Inflammatory macrophage treated with lipopolysaccharide for 1 hour (primary cell): ENCODE results near the gene POLR1E.
A peak's percentile ranks its signal among the peaks of the same experiment; 100 is the strongest.
"Not testable (repeated sequence)": the region's sequence is repeated elsewhere in the genome, so short reads cannot be mapped to it uniquely, and the experiment has no call there.

ENCODE experiments used
- DNase-seq, 2 donors: peaks; one replicate each; pipeline ENCODE4 v3.0.0-alpha.2; 2020 to 2022

POLR1E gene

DNA sequence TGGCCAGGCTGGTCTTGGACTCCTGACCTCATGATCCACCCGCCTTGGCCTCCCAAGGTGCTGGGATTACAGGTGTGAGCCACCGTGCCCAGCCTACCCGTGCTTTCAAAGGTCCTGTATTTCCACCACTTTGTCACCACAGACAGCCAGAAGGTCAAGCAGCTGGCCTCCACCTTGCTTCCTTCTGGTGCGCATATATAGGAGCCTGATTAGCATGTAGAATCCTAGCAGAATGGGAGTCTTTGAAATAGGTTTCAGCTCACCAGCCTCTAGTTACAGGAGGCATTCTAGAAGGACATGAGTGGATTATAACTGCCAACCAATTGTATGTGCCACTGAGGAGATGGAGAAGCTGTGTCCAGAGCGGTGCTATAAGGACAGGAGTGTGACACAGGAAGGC is 18.9 kb downstream of the POLR1E start:
- DNase-seq, result no peak

DNA sequence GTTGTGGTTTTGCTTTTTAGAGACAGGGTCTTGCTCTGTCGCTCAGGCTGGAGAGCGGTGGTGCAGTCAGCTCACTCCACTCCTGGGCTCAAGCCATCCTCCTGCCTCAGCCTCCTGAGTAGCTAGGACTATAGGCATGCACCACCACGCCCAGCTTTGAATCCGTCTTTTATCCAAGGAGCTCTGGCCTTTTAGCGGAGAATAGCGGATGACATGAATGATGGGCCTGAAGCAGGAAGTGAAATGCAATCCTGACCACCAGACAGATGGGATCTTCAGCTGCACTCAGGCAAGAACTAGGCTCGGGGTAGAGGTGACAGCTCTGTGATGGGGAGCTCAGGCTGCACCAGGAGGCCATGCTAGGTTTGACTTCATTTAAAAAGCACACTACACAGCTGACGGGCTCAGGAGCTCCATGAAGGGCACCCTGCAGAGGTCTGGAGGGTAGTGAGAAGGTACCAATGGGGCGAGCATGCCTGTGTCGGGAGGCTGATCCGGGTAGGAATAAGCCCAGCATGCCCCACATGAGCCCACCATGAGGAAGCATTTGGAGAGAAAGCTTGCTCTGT is 21.9 kb downstream of the POLR1E start:
- no peak for DNase-seq

DNA sequence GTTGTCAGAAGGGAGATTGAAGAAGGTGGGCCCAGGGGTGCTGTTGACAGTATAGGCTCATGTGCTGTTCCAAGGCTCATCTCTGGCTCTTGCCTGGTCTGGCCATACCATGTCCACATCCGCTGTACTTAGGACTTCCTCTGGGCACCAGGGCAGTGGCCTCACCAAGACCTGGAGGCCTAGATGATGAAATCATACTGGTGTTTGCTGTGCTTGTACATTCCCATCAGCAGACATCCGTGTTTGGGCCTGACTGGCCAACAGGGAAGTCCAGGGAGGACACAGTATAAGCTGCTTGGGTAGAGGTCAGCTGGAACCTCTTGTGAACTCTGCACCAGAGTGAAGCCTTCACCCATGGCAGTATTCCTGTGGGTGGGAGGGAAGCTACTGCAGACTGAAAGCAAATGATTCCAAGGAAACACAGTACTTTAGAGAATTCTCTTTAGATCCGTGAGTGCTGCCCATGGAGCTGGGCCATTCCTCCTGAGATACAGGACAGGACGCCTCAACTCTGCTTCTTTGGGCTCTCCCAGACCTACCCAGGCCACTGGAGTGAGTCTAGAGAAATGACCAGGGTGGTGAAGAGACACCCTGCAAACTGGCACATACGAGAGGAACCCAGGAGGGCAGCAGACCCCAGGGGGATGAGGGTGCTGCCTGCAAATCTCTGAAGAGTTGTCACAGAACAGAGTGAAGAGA is 22.5 kb downstream of the POLR1E start:
- peak in 1 of 2 donors; percentile 38 for DNase-seq

DNA sequence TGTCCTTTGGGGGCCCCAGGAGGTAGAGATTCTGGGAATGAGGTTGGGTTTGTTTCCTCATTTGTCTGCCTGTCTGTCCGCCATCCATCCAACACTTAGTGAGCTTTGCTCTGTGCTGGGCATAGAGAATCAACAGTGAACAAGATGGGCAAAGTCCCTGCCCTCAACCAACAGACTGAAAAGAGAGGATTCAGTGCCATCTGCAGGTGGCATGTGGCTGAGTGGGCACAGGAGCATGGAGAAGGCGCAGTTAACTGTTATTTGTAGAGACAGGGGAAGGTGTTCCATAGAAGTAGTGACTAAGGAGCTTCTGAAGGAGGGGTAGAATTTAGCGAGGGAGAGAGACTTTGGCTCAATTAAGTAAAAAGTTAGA is 23.1 kb downstream of the POLR1E start:
- no peak for DNase-seq

DNA sequence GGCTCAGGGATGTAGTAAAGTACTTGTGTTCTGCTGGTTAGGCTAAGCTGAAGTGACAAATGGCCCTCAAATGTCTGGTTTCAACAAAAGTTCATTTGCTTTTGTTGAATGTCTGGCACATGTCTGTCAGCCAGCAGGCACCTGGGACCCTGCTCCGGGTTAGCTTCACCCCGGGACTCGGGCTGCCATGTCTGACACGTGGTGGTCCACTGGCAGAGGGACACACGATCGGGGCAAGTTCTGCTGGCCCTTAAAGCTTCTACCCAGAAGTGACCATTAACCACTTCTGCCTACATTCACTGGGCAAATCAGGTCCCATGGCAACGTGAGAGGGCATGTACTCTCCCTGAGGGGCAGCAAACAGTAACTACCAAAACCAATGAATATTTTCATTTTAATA is 23.8 kb downstream of the POLR1E start:
- no peak for DNase-seq

DNA sequence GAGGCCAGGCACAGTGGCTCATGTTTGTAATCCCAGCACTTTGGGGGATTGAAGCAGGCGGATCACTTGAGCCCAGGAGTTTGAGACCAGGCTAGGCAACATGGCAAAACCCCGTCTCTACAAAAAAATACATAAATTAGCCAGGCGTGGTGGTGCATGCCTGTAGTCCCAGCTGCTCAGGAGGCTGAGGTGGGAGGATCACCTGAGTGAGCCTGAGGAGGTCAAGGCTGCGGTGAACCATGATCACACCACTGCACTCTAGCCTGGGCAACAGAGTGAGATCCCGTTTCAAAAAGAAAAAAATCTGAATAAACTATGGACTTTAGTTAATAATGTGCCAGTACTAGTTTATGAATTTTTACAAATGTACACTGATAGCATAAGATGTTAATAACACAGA is 24.3 kb downstream of the POLR1E start:
- not testable (repeated sequence) for DNase-seq

DNA sequence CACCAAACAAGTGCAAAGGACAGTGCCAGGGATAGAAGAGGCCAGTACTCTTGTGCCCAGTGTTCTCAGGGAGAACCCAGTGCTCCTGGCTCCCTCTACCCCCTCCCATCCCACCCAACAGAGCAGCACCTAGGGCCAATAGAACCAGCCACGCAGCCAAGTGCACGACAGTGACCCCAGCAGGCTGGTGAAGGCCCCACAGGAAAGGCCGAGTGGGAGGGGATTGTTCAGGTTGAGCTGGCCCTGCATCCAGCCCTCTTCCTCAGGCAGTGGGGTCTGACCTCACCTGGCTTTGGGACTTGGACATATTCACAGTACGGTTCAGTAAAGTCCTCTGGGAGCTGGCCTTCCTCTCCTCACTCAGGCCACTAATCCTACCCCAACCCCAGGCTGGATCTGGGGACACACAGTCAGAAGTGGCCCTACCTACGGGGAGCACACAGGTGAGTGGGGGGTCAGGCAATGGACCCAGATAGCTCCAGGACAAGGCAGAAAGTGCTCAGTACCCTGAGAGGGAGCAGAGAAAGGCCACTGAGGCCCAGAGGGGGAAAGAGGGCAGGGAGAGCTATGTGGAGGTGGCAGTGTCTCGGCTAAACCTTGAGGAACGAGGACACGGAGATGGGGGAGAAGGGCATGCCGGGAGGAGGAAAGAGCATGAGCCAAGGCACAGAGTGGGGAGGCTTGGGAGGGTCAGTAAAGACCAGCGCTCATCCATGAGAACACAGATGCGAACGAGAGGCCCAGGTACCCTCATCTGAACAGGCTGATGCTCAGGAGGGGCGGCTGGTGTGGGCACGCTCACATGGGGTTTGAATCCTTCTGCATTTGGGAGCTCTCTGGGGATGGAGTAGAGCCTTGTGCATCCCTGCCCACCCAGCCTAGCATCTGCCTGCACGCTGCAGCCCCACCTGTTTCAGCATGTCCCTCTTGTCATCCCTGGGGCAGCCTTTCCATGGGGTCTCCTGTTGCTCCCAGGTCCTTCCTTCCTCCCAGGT is 25.6 kb downstream of the POLR1E start:
- DNase-seq, result no peak

DNA sequence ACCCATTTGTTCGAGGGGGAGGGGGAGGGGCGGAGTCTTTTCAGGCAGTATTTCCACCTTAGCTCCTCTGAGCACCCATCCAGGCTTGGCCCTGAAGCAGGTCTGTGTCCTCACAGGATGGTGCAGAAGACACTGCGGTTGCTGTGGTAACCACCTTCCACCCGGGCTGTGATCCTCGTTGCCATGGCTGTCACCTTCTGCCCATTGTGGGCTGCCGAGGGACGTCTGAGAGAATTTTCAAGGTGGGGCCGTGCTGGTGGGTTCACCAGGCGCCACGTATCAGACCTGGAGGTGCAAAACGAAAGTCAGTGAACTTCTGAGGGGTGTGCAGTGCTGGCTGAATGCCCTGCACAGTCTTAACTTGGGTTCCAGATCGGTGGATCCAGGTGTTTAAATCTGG is 26.7 kb downstream of the POLR1E start:
- DNase-seq, result no peak

DNA sequence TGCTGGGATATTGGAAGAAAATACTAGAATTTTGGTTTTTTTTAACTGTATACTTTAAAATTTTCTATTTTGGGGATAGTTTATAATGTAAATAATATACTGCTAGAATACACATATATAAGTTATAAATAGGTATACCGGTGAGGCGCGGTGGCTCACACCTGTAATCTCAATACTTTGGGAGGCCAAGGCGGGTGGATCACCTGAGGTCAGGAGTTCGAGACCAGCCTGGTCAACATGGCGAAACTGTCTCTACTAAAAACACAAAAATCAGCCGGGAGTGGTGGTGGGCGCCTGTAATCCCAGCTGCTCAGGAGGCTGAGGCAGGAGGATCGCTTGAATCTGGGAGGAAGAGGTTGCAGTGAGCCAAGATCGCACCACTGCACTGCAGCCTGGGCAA is 28.7 kb downstream of the POLR1E start:
- DNase-seq, result not testable (repeated sequence)

DNA sequence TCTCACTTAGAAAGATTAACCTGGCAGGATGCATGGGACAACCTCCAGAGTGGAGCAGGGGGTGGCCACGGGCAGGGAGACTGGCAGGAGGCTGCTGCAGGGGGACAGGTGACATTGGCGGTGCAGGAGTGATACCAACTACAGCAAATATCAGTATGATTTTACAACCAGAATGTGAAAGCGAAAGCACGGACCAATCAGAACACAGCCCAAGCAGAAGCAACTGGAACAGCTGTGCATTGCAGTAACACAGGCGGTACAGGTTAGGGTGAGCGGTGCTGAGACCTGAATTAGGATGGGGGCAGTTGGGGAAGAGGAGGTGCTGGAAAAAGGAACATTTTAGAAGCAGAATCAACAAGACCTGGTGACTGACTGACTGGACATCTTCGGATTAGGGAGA is 29.3 kb downstream of the POLR1E start:
- DNase-seq, result no peak

DNA sequence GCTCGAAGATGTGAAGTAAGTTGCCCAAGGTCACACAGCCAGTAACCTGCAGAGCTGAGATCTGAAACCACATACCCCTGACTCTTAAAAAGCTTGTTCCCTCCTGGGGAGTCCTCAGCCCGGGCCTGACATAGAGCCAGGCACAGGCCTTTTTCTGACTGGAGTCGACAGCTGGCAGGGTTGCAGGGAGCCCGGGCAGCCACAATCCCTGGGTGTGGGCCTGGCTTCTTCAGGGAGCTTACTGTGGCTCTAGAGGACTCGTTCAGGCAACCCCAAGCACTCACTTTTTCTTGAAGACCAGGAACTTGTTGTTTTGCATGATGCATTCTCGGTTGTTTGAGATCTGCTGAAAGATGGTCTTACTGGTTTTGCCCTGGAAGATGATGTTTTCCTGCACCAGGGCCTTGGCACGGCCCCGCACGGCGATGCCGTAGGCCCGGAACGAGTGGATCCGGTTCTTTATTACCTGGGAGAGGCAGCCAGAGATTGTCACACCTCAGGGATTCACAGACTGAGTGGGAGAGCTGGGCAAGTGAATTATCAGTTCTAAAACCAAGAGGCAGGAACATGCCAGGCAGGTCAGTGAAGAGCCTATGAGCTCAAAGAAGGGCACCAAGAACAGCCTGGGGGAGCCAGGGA is 30.0 kb downstream of the POLR1E start:
- no peak for DNase-seq

DNA sequence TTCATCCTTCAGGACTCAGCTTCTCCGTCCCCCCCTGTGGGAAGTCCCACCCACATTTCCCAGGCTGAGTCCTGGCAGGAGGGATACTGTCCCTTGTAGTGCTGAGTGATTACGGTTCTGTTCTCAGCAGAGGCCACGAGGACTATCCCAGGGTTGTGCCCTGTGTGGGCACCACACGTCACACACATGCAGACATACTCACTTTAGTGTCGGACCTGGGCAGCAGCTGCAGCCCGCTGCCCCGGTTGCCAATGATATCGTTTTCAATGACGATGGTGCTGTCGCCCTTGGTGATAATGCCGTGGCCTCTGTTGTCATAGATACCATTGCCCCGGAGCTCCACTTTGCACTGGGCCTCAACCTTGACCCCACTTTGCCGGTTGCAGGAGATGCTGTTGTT is 32.2 kb downstream of the POLR1E start:
- DNase-seq, result no peak

DNA sequence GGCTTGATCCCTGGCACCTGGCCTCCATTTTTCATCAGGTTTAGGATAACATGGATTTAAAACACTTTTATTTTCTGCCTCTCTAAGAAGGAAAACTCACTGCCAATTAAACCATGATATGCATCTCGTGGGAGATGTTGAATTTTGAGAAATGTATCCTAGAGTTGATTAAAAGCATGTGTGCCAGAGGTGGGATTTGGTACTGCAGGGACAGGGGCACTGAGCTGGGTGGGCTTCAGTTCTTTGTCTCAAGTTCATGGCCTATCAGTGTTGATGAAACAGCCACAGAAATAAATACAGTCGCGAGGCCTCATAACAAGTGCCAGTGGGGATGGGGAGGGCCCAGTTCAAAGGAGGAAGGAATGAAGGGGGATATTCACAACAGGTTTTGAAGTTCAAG is 34.9 kb downstream of the POLR1E start:
- DNase-seq, result no peak

DNA sequence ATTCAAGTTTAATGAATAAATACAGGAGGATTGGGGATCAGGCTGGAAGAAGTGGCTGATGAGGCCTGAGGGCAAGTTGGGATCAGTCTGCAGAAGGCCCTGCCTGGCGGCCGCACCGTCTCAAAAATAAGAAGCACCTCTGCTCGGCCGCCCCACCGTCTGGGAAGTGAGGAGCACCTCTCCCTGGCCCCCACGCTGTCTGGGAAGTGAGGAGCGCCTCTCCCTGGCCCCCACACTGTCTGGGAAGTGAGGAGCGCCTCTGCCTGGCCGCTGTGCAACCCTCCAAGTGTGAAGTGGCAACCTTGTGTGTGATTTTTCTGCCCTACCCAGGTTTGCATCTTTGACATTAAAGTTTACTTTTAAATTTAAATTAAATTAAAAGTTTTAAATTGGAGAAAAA is 35.4 kb downstream of the POLR1E start:
- no peak for DNase-seq

DNA sequence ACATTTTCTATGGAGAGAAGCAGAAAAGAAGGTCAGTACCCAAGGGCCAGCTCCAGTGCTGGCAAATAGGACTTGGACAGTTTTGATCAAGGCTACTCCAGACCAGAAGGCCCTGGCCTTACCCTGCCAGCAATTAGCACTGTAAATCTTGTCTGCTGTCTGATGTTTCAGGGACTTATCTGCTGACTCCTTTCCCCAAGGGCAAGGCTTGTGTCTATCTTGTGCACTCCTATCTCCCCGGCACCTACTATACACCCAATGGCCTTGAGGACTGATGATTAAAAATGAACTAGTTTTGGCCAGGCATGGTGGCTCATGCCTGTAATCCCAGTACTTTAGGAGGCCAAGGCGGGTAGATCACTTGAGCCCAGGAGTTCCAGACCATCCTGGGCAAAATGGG is 37.2 kb downstream of the POLR1E start:
- DNase-seq, result no peak

DNA sequence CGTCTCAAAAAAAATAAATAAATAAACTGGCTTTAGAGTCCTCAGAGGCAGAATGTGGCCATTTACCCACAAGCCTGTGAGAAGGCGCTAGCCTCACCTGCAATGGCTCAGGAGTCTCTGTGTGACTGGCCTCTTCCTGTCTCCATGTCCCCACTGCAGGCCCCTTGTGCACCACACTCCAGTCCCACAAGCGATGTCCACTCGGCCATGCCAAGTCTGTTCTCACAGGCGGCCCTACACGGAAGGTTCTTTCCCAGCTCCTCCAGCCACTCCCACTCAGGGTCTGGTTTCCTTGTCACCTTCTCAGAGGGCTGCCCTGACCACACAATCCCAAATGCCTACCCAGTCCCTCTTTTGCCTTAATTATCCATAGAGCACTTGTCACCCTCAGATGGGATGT is 38.2 kb downstream of the POLR1E start:
- DNase-seq, result no peak

DNA sequence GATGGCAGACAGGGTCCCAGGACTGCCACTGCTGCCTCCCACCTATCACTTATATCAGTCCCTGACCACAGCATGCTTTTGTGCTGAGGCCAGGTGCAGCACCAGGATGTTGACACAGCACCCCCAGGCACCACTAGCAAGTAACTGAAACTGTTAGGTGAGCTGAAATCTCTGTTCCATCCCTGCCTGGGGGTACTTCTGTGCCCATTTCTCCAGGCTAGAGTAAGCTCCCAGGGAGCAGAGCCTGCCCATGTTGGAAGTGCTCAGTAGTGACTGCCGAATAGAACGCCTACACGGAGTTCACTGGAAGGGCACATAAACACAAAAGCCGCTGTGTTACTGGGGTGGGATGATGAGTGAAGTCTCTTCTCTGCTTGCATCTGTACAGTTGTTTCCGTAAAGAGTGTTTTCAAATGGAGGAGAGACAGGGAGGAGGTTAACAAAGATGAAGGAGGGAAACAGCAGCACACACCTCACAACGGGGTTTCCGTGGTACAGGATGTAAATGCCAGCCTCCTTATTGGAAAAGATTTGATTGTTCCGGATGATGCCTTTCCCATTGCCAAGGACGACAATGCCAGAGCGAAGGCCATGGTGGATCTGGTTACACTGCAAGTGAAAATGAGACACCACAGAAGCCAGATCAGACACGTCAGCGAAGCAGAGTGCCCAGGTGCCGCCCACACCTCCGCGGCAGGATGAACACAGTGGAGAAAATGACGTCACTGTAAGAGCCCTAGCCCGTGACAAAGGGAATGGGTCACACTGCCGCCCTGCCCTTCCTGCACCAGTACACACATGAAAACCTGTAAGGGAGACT is 43.1 kb downstream of the POLR1E start:
- DNase-seq, result no peak

DNA sequence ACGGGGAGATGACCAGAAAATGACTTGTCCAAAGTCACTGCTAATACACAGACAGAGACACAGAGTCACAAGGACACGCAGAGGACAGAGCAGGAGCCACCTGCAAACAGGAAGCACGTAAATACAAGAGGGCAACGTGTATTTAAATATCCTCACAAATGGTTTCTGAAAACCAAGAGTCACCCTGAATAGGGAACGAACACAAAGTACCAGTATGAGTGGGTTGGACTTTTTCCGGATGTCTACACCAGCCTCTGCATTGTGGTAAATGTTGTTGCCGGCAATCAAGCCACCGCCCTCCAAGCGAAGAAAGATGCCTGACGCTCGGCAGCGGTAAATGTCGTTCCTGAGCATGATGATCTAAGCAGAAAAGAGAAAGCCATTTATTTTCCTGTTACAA is 46.0 kb downstream of the POLR1E start:
- DNase-seq, result peak; percentile 37 to 52

DNA sequence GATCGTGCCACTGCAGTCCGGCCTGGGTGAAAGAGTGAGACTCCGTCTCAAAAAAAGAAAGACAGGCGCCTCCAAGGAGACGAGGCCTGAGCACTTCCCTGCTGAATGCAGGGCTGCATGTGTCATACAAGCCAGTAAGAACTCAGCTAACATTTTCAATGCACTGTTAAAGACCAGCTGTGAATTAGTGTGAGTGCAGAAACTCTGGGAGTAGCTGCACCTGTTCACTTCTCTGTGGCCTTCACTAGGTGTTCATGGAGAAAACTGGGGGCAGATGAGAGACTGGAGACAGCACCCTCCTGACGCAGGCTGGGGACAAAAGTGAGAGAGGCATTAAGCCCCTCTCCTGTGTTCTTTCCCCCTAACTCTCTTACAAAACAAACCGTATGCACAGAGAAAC is 48.7 kb downstream of the POLR1E start:
- DNase-seq, result no peak

DNA sequence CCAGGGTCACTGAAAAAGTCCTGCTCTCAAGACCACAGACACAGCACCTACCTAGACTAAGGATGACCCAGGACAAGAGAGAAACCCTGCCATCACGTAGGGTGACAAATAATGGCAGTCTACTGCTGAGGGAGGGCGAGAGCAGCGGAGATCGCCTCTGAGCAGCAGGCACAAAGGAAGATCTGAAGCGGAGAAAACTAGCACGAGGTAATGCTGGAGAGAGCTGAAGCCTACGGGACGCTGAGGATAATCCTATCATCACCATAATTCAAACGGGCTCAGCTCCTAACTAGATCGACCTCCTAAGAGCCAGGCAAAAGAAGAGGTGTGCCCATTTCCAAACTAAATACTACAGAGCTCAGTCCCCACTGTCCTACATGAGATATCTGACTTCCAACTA is 49.2 kb downstream of the POLR1E start:
- DNase-seq, result no peak

DNA sequence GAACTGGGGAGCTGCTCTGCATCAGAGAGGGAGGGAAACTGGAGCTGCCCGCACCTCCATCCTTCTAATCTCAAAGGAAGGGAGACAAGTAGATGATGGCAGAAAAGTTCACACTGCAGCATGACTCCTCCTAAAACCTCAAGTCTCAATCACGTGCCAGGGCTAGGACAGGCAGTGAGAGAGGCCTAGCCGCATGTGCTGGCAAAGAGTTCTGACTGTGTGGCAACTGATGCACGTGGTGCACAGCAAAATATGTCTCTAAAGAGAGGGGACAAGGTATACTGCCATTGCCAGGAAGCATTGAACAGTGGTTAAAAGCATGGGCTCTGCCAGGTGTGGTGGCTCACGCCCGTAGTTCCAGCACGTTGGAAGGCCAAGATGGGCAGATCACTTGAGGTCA is 52.4 kb downstream of the POLR1E start:
- no peak for DNase-seq

DNA sequence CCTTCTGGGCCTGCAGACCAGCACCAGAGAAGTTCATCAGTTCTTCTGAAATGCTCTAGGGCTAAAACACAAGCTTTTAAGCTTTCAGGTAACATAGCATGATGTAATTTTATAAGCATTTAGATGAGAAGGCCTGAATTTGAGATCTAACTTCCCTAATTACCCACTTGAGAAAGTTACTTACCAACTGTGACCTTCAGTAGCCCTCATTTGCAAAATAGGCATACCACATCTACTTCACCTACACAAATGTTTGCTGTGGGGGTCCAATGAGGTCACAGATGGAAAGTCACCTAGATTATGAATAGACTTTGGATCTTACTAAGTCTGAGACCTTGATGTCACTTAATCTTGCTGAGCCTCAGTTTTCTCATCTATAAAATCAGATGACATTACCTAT is 53.9 kb downstream of the POLR1E start:
- DNase-seq, result no peak

DNA sequence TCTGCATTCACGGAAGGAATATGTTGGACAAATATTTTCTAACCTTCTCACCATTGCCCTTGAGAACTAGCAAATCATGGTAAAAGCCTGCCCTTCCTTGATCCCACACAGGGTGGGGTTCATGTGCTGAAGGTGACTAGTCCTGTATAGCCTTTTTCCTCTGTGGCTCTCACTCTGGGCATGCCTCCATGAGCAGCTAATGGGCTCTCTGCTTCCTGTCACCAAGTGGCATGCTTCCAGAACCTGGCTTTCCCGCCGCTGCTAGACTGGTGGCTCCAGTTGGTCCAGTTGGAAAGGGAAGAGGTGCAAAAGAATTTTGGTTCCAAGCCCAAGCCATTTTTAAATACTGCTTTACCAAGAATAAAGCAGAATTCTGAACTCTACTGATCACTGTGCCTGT is 54.9 kb downstream of the POLR1E start:
- no peak for DNase-seq
